AG08396 (cell line): Measurements from ENCODE around the gene ACYP2.
"Not testable (repeated sequence)": the region's sequence is repeated elsewhere in the genome, so short reads cannot be mapped to it uniquely, and the experiment has no call there.

Source experiments
- DNase-seq: peaks from one replicate; pipeline ENCODE4 v3.0.0; 2012; ENCODE audit warnings: low spot score, mixed read lengths

ACYP2 gene

GRCh38 chr2:54099370-54099769 lies 16.0 kb upstream of the ACYP2 start:
- no peak for DNase-seq

DNA sequence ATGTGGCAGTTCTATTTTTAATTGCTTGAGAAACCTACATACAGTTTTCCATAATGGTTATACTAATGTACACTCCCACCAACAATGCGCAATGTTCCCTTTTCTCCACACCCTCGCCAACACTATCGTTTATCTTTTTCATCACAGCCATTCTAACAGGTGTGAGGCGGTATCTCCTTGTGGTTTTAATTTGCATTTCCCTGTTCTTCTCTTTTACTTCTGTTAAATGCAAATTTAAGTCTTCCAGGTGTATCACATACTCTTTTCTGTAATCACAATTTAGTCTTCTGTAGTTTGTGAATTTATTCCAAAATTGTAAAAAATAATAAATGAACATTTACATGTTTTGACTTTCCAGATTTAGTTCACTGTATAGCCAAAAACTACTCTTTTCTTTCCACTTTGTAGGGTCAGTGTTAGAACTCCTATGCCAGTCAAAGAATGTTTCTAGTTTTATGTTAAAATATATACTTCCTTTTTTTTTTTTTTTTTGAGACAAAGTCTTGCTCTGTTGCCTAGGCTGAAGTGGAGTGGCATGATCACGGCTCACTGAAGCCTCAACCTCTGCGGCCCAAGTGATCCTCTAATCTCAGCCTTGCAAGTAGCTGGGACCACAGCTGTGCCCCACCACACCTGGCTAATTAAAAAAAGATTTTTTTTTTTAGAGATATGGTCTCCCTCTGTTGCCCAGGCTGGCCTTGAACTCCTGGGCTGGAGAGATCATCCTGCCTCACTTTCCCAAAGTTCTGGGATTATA lies 15.4 kb upstream of the ACYP2 start:
- no peak for DNase-seq

- no peak for DNase-seq
Observed at GRCh38 chr2:54100772-54101171, 14.6 kb upstream of the ACYP2 start.

GRCh38 chr2:54103454-54104314 lies 11.7 kb upstream of the ACYP2 start:
- DNase-seq: peak; percentile 69

DNA sequence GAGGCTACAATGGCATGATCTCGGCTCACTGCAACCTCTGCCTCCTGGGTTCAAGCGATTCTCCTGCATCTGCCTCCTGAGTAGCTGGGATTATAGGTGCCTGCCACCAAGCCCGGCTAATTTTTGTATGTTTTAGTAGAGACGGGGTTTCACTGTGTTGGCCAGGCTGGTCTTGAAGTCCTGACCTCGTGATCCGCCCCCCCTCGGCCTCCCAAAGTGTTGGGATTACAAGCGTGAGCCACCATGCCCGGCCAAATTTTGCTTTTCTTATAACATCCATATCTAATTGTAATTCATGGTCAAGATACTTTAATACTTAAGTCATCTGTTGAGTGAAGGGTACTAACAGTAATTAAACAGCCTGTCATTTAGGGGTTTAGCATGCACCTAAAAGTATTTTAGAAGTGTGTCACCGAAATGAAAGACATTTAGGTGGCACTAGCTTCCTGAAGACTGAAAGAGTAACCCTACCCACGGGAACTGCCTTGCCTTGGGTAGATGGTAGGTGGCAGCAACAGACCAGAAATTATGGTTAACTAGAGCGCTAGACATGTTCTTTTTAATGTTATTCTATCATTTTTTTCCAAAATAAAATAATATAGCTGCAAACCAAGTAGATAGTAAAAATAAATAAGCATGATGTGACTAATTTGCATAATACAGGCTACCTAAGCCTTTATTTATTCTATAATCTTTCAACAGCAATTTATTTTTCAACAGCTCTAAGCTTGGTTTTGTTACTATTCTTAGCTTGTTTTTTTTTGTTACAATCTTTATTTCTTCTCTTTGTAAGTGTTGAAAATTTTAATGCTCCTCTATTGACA lies 8.6 kb upstream of the ACYP2 start:
- peak; percentile 61 for DNase-seq

- DNase-seq: no peak
Observed at GRCh38 chr2:54107455-54107764, 8.0 kb upstream of the ACYP2 start.

- DNase-seq: no peak
Observed at GRCh38 chr2:54107903-54108615, 7.4 kb upstream of the ACYP2 start.

DNA sequence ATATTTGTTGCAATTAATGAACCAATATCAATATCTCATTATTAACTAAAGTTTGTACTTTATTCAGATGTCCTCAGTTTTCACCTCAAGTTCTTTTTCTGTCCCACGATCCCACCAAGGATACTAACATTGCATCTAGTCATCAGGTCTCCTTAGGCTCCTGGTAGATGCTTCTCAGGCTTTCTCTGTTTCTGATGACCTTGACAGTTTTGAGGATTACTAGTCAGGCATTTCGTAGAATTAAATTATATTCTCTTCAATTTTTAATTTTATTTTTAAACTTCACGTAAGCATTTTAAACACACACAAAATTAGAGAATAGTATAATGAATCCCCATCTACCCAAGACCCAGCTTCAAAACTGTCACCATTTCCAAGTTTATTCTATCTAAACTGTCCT lies 5.6 kb upstream of the ACYP2 start:
- DNase-seq: no peak

DNA sequence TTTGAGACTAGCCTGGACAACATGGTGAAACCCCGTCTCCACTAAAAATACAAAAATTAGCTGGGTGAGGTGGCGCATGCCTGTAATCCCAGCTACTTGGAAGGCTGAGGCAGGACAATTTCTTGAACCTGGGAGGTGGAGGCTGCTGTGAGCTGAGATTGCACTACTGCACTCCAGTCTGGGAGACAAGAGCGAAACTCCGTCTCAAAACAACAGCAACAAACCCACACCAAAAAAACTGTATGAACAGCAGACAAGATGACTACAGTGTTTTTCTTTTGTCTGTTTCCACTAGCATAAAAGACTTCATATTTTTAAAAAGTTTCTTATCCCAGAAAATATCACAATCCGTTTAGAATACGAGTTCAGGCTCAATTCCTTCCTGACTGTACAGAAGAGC lies 936 bp upstream of the ACYP2 start:
- not testable (repeated sequence) for DNase-seq

- no peak for DNase-seq
Observed at GRCh38 chr2:54114936-54115283, 505 bp upstream of the ACYP2 start.

GRCh38 chr2:54116598-54116997 lies 1.2 kb downstream of the ACYP2 start:
- DNase-seq: not testable (repeated sequence)

DNA sequence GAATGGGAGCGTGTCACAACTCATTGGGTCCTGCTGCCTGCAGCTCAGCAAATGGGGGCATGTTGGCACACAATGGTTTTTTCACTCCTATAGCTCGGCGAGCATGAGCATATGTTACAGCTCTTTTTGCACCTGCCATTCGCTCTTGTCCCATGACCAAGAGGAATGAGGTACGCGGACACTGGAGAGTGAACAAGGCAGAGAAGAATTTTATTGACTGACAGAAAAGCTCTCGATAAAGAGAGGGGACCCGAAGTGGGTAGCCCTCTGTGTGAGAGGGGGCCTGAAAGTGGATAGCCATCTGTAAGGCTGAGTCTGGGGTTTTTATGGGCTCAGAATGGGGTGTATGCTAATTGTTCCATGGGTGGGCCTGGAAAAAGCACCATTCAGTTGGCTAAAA lies 5.5 kb downstream of the ACYP2 start:
- no peak for DNase-seq

DNA sequence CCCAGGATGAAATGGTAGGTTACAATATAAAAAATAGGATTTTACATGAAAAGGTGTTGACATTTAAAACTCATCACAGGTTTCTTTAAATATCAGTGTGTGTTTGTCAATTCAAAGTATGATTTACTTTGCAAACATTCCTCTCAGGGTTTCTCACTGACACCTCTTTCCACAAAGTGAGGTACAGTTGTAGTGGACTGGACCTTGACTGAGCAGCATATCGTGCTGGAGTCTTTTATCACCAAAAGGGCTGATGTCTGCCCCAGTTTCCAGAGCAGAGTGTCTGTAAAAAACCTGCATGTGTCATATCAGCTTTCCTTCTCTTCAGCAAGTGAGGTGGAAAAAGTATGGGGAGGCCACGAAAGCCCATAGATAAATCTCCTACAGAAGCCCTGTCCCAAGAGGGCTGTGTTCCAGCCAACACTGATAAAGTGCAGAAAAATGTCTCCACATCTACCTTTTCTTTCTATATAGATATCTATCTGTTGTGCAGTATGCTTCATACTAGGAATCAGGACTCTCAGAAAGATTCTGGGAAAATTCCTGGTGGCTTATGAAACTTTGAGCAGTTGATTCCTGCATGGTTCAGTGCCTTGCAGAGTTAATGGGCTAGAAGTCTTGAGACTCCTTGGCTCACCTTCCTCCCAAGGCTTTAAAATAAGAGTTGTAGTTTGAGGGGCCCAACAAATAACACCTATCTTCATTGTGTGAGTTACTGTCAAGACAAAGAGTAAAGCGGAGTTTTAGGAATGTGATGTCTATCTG lies 6.9 kb downstream of the ACYP2 start:
- DNase-seq: no peak

DNA sequence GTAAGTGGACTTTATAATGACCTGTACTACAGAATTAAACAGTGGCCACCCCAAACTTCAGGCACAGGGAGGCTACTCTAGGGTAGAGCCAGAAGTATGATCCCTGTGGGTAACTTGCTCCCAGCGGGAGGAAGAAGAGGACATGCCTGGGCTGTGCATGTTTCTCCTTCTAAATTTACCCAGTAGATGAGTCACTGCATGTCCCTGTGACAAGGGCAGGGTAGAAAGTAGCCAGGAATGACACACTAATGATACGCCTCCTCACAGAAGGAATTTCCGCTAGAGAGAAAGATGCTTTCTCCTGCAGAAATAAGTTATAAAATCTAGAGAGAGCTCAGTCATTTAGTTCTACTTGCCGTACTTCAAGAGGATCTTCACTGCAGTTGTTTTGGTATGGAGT lies 7.5 kb downstream of the ACYP2 start:
- DNase-seq: peak; percentile 65

DNA sequence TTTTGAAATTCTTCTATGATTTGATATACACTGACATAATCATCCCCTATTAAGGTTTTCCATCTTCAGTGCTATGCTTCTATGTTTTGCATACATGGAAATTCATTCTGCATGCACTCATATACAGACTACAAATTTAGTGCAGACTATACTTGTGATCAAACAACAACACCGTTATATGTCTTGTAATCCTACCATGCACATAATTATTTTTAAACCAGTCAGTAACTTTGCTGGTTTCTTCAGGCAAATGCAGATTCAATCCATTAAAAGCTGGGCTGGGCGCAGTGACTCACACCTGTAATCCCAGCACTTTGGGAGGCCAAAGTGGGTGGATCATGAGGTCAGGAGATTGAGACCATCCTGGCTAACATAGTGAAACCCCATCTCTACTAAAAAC lies 11.8 kb downstream of the ACYP2 start:
- DNase-seq: not testable (repeated sequence)

DNA sequence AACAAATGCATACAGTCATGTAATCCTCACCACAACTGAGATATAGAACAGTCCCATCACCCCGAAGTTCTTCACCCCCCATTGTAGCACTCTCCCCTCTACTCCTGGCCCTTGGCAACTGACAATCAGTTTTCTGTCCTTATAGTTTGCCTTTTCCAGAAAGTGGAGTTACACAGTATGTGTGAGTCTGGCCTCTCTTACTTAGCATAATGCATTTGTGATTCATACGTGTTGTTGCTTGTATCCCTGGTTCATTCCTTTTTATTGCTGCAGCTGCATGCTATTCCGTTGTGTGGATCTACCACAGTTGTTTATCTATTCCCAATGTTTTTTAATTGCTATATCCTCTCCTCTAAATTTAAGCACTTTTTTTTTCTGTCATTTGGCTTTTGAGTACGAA lies 17.6 kb downstream of the ACYP2 start:
- DNase-seq: no peak

DNA sequence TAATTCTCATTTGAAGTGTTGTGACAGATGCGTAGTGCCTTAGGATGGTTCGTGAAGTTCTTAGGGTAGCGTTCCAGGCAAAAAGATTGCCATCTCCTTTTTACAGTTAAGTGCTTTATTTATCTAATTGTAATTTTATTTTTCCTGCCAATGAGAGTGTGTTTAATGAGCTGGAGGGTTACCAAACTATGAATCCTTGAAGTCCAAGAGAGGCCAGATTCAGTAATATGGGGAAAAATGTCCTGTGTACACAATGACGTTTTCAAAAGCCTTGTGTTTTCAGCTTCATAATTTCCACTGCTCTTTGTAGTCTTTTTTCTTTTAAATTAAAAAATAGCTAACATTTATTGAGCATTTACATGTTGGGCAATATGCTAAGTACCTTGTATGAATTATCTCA lies 23.8 kb downstream of the ACYP2 start:
- DNase-seq: peak; percentile 21

DNA sequence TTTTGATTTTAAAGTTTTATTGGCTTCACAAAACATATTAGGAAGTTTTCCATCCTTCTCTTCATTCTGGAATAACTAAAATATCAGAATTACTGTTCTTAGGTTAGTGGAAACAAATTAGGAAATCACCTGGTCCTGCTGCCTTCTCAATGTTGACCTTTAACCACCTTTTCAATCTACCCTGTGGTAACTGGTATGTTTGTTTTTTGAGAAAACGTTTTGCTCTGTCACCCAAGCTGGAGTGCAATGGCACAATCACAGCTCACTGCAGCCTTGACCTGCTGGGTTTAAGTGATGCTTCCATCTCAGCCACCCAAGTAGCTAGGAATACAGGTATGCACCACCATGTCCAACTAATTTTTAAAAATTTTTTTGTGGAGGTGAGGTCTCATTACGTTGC lies 28.4 kb downstream of the ACYP2 start:
- no peak for DNase-seq

- no peak for DNase-seq
Observed at GRCh38 chr2:54148391-54148790, 33.0 kb downstream of the ACYP2 start.

DNA sequence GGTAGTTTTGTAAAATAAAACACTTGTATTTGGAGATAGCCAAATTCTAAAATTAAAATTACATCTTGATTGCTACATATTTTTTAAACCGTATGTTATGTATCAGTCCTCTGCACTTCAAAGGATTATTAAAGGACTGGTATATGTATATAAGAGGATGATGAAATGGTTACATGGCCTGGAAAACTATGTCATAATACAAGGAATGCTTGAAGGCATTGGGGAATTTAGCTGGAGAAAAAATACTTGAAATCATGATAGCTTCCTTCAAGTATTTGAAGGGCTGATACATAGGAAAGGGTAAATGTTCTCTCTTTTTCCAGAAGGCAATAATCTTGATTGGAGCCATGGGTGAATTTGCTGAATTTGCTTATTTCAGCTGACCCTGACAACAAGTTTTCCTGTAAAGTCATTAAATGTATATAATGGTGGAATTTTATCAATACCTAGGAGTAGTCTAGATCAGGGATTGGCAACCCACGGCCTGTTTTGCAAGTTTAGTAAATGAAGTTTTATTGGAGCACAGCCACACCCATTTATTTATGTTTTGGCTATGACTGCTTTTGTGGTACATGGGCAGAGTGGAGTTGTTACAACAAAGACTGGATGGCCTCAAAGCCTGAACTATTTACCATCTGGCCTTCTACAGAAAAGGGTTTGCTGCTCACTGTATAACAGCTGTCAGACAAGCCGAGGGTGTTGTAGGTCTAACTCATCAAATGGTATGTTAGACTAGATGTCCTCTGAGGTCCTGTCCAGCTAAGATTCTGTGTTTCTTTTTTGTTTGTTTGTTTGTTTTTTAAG lies 34.4 kb downstream of the ACYP2 start:
- DNase-seq: no peak

DNA sequence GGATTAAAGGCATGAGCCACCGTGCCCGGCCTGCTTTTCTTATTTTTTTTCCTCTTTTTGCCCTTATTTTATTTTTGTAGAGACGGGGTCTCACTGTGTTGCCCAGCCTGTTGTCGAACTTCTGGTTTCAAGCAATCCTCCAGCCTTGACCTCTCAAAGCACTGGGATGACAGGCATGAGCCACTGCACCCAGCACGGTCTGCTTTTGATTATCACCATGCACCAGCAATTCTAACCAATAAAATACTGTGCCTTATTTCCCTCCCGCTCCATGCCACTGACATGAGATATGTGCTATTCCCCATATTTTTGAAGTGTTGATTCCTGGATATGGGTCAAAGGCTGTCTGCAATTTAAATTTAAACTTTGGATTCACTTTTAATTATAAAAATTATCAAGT lies 42.9 kb downstream of the ACYP2 start:
- no peak for DNase-seq
